Adrenal gland (tissue), 5 donors: Measurements from ENCODE around the gene KRT14.

ENCODE experiments used
- POLR2A ChIP-seq, 2 donors: fragments of 450-650 bp; IDR thresholded peaks; one replicate each; pipeline ENCODE4 v1.6.1; 2017; ENCODE audit warnings: antibody characterized with exemption in 2 of 2, mild to moderate bottlenecking in 2 of 2, moderate library complexity in 1 of 2
- TF ChIP-seq, protein P1 (sequence below), 6 experiments: fragments of 450-650 bp in 4 of 6; fragments of 200-600 bp in 2 of 6; sonication (generic) in 1 of 6; IDR thresholded peaks; 1 replicate in 5 of 6; 2 replicates in 1 of 6; pipeline versions ENCODE4 v1.5.1 to v1.8.0; 2016 to 2021; ENCODE audit warnings: antibody characterized with exemption in 6 of 6, mild to moderate bottlenecking in 2 of 6, moderate library complexity in 1 of 6
- donor health status: DM: no; HTN: no; CAD: no.

DNA sequence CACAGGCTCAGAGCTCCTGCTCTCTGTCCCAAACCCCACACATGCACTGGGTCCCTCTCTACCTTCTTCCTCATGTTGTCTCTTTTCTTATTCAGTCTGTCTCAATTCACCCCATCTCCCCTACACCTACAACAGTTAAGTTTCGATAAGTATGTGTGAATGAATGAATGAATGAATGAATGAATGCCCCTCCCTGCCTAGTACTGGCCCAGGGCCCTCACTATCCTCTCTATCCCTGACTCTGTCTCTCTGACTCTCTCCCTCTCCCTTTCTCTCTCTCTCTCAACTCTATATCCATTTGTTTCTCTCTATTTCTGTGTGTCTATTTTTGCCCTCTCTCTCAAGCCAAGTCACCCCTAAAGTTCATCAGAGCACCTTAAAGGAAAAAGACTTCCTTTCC, 8.2 kb downstream of the KRT14 start:
- TF ChIP-seq, protein P1, sequence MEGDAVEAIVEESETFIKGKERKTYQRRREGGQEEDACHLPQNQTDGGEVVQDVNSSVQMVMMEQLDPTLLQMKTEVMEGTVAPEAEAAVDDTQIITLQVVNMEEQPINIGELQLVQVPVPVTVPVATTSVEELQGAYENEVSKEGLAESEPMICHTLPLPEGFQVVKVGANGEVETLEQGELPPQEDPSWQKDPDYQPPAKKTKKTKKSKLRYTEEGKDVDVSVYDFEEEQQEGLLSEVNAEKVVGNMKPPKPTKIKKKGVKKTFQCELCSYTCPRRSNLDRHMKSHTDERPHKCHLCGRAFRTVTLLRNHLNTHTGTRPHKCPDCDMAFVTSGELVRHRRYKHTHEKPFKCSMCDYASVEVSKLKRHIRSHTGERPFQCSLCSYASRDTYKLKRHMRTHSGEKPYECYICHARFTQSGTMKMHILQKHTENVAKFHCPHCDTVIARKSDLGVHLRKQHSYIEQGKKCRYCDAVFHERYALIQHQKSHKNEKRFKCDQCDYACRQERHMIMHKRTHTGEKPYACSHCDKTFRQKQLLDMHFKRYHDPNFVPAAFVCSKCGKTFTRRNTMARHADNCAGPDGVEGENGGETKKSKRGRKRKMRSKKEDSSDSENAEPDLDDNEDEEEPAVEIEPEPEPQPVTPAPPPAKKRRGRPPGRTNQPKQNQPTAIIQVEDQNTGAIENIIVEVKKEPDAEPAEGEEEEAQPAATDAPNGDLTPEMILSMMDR (IDR thresholded peaks at IDR 0.05), result no peak
- TF ChIP-seq POLR2A (IDR thresholded peaks at IDR 0.05), result no peak
